ENCODE results near the gene PHACTR1.

DNA sequence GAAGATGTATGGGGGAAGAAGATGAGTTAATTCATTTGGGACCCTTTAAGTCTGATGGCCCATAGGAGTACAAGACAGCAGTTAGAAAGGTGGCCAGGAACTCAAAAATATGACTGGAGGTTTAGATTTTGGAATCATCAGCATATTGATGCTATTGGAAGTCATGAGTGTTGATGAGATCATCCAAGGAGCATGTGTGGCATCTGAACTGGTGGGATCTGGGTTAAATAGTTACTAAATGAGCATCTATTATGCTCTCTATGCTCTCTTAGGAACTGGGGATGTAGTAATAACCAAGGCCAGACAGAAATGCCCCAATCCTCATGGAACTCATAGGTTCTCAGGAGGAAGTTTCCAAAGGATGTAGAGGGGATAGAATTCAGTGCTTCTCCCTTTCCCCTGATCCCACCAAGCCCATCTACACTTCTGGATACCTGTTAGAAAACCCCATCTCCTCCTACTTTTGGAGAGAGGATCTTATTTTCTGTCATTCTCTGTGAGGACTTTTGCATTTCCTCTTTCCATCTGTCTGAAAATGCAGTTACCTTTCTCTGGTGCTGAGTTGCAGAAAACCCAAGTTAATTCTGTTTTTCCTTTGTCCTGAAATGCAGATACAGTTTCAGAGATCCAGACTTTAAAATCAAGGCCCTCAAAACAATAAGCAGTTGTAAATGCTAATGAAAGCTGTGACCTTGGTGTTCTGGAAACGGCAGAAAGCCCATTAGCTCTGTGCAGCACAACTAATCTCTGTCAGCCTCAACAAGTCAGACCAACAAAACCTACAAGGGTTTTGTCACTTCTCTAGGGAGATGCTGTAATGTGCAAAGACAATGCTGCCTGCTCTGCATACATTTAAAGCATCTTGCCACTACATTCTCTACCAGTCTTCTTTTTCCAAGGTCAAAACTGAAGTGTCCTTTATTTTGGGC is 546.0 kb downstream of the PHACTR1 start:
- TF ChIP-seq TAF1 (IDR thresholded peaks at IDR 0.05; ENCODE audit: borderline replicate concordance, low read depth, low read length) (no peak), POLR2AphosphoS5 (IDR thresholded peaks at IDR 0.05; ENCODE audit: low read depth, low read length) (no peak)

Data from GM12892 (cell line).